HG03571 (cell line): ENCODE measurements around the gene STK10.

Source experiments
- ATAC-seq: cut with Tn5 transposase; IDR thresholded peaks from one replicate; pipeline ENCODE4 v1.9.1; 2021; ENCODE audit not compliant: unreplicated experiment

STK10 gene

DNA sequence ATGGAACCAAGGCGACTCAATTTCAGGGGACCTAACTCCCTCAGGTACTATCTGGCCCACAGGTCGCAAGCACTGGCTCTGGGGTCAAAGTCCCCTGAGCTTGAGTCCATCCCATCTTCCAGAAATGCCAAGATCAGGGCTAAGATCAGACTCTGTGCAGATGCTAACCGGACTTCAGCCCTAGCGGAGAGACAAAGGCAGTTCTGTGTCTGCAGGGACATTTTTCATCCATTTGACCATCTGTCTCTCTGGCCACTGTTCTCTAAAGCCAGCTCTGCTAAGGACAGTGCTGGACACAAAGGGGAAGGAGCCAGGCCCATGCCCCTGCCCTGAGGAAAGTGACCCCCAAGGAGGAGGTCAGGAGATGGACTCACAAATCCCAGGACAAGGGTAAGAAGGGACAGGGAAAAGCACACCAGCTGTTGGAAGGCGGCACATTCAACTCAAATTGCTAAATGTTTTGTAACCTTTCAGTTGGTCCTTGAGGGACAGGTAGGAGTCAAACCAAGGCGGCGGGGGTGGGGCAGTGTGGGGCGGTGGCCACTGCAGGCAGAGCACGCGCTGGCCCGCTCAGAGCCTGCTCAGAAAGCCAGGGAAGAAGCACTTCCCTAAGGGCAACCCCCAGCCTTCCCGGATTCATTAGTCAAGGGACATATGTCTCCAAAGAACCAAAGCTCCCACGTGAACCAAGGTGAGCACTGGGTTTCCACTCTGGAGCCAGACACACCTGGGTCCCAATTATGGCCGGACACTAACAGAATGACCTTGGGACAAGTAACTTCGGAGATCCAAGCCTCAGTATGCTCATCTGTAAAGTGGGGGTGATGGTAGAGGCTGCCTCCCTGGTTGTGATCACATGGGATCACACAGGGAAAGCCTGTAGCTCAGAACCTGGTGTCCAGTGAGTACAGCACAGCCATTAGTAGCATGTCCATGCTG is 42.8 kb downstream of the STK10 start:
- ATAC-seq = no peak

DNA sequence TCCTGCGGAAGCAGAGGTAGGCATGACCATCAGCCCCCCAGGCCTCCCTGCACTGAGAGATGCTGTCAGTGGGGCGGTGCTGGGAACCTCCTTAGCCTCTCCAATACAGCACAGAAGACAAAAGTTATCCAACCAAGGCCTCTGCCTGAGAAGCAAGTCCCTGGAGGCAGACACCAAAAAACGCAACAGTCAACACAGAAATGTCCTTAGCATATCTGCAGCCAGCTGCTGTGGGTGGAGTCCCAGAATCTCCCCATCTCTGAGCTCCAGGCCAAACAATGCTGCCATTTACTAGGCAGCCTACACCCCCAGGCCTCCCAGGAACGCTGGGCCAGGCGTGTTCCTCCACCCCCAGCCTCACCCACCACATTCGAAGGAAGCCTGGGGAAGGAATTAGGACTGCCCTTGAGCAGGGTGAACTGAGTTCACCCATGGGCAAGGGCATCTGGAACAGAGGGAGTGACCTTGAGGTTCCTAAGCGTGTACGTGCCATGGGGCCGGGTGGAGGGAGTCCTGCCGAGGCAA is 43.7 kb downstream of the STK10 start:
- ATAC-seq = no peak

DNA sequence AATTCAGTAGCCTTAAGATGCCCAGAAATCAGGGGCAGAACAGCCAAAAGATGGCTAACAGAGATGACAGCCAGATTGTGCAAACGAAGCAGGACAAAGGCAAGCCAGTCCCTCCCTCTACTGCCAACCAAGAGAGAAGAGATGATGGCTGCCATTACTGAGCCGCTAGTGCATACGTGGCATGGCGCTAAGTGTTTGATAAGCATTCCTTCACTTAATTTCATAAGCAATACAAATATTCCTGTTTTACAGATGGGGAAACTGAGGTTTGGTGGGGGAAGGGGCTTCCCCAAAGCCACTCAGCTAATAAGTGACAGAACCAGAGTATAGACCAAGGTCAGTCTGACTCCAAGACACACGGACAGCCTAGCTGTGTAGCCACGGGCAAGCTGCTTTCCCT is 44.1 kb downstream of the STK10 start:
- ATAC-seq = no peak

DNA sequence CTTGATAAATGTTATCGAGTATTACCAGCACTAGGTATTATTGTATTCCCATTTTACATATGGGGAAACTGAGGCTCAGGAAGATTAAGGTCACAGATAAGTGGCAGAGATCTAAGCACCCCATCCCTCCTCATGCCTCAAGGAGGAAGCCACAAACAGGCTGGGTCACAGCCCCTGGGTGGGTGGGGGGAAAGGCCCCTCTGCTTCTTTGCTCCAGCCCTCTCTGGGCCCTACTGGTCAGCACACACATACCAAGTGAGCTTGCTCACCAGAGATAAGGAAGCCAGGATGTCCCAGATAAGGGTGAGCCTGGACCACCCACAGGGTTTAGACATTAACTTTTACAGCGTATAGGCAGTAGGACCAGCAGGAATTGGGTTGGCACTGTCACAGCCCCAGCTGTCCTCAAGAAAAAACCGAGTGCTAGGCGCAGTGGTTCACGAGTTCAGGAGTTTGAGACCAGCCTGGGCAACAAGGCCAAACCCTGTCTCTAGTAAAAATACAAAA is 45.3 kb downstream of the STK10 start:
- no peak for ATAC-seq

DNA sequence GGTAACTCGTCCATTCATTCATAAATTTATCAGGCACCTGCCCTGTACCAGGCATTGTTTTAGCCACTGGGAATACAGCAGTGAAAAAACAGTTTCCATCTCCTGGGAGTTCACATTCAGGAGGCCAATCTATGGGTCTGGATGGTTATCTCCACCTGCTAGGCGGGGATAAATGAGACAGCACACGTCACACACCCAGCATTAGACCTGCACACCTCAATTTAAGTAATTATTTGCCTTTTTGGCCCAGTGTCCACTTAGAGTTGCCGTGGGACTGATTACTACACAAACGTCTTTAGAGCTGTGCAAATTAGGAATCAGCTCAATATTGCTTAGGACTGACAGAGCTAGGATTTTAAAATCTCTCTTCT is 46.1 kb downstream of the STK10 start:
- no peak for ATAC-seq

DNA sequence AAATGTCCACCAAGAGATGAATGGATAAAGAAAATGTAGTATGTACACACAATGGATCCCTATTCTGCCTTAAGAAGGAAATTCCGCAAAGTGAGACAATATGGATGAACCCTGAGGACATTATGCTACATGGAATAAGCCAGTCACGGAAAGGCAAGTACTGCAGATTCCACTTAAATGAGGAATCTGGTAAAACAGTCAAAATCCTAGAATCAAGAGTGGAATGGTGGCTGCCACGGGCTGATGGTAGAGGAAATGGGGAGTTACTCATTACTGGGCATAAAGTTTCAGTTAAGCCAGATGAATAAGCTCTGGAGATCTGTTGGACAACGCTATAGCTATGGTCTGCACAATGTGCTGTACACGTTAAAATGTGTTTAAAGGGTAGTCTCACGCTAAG is 47.2 kb downstream of the STK10 start:
- no peak for ATAC-seq

DNA sequence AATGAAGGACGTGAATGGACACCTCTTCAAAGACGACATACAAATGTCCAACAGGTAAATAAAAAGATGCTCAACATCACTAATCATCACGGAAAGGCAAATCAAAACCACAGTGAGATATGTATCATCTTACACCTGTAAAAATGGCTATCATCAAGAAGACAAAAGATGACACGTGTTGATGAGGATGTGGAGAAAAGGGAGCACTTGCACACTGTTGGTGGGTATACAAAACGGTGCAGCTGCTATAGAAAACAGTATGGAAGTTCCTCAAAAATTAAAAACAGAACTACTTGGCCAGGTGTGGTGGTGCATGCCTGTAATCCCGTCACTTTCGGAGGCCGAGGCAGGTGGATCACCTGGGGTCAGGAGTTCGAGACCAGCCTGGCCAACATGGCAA is 47.9 kb downstream of the STK10 start:
- no peak for ATAC-seq

DNA sequence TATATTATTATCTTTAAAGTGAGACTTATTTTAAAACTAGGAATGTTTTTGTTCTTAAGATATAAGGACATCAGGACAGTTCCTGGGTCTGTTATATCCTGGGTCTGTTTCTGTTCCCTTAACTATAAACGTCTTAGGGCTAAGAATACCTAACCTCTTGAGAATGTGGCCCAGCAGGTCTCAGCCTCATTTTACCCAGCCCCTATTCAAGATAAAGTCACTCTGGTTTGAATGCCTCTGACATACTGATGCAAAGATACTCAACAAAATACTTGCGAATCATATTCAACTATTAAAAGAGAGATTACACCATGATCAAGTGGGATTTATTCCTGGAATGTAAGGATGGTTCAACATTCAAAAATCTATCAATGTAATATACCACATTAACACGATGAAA is 51.0 kb downstream of the STK10 start:
- ATAC-seq = no peak

DNA sequence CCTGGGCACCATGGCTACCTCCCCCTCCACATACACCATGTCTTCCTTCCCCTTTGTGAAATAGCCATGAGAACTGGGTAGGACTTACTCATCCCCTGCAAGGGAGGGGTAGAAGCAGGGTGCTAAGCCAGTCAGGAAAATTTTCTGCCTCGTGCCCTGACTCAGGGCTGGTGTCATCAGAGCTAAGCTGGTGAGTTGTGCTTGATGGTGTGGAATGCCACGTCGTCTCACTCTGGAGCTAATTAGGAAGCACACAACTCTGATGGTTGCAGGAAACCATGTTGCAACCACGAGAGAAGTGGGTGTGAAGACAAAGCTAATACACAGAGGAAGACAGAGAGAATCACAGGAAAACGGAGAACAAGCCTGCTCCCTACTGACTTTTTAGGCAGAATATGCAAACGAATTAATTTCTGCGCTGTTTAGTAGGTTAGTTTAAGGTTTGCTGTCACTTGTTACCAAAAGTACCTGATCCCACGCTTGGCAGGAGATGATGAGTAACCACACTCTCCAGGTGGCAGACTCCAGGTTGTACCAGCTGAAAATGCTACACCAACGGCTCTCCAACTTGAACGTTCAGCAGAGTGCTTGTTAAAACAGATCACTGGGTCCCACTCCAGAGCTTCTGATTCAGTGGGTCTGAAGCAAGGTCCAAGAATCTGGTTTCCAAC is 54.5 kb downstream of the STK10 start:
- ATAC-seq = no peak

DNA sequence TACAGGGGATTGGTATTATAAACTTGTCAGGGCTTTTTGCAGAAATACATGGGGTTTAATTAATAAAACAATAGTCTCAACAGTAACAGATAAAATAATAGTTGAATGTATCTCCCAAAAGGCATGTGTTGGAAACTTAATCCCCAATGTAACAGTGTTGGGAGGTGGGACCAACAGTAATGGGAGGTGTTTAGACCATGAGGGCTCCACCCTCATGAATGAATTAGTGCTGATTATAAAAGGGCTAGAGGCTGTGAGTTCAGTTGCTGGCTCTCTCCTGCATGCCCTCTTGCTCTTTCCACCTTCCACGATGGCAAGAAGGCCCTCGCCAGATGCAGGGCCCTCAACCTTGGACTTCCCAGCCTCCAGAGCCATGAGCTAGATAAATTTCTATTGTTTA is 56.3 kb downstream of the STK10 start:
- no peak for ATAC-seq

DNA sequence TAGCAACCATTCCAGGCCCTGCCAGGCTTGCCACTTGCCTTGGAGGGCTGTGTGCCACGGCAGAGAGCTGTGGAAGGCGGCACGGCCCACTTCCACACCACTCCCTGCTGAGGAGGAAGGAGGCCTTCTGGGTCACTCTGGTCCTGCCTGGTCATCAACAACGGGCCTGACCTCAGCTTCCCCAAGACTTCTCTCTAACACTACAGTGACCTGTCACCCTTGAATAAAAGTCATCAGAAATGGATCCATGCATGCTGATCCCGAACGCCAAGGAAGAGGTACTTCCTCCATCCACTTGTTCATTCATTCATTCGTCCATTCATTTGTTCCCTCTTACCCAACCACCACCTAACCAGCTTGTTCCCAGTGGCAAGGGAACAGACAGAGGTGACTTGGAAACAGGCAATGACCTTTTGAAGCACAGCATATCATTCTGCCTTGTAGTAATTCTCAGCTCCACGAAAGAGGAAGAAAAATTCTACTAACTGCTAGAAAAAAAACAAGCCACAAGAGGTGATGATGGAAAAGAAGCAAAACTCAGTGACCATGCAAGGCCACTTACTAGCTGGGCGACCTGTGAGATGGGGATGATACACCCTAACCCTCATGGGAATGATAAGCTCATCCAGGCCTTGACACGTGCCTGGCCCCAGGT is 58.6 kb downstream of the STK10 start:
- ATAC-seq = no peak

DNA sequence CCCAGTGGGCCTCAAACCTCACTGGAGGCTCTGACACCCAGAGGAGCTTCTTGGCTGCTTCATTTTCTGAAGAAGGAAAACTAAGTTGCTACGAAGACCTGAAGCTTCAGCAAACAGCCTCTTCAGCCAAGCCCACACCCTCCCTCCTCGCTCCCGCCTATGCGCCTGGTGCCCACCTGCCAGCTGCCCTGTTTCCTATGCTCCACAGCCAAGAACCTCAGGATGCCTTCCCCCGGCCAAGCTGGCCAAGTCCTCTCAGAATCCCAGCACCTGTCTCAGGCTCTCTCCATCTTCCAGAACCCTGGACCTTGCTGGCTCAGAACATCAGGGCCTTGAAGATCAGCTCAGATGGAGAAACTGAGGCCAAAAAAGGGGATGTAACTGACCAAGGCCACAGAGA is 60.4 kb downstream of the STK10 start:
- no peak for ATAC-seq

DNA sequence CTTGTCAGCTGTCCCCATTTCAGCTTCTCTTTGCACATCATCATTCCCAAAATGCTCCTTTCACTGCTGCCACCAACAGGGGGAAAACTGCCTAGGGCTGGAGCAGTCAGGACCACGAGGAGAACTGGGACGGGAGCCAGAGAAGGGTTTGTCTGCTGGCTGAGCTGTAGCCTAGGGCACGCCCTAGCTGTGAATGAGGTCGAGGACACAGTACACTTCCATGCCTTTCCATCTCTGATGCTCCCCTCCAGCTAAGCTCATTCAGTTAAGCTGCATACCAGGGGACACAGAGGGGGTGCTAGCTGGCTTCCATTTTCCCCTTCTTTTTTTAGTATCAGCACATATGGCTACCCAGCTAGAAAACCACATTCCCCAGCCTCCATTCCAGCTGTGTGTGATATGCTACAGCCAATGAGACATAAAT is 64.7 kb downstream of the STK10 start:
- no peak for ATAC-seq

DNA sequence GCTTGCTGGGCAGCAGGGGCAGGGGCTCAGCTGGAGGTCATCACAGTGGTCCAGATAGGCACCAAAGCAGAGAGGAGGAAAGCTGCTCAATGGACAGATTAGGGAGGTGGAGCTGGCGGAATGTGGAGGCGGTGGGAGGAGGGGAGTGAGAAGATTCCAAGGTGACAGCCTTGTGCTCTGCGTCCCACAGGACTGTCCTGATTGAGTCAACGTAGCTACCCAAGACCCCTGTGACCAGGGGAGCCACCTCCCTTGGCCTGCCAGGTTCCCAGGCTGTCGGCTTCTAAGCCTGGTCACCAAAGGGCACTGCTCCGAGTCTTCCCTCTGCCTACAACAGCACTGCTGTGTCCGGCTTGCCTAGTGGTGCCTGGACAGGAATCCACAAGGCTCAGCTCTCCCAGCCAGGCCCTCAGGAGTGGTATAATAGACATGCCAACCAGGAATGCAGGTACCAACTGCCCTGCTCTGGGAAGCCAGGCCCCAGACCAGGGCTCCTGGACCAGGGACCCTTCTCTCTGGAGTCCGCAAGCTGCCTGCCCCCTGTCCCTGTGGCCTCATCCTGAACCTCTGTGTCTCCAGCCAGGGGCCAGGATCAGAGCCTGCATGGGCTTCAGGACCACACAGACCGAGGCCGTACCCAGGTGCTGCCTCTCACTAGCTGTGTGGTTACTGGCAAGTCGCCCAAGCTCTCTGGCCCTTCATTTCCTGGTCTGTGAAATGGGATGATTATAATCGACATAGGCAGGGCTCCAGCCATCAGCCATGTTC is 67.9 kb downstream of the STK10 start:
- no peak for ATAC-seq

DNA sequence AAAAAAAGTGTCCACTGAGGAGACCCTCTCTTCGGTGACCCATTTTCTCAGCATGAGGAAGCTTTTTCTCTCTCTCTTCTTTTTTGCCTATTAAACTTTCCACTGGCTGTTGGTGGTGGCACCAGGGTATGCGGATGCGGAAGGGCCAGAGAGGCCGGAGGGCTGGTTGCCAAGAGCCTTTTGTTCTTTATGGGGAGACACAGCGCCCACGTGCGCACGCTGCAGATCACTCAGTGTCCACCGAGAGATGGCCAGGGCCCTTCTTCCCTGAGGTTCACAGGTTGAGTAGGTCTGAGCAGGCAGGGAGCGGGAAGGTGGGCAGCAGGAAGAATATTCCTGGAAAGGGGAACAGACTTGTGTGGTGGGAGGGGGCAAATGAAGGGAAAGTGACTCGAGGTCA is 69.1 kb downstream of the STK10 start:
- ATAC-seq = no peak

DNA sequence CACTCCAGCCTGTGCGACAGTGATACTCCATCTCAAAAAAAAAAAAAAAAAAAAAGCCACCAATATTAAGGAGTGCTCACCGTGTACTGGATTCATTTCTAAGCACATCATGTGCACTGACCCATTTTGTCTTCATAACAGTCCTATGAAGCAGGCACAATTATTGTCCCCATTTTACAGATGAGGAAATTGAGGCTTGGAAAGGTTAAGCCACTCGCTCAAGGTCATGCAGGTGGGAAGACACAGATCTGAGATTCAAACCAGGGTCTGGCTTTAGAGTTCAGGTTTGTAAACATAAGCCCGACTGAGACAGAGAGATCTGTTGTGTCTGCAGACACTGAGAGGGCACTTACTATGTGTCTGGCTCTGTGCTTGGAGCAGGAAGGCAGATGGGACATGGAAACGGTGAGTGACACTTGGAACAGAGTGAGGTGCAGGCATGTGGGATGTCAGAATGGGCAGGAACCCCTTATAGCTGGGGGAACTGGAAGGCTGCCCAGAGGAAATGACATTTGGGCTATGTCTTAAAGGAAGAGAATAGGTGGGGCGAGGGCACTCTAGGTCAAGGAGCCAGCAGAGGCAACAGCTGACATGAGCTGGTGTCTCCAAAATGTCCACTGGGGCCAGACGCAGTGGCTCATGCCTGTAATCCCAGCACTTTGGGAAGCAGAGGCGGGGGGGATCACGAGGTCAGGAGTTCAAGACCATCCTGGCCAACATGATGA is 69.9 kb downstream of the STK10 start:
- ATAC-seq = no peak

DNA sequence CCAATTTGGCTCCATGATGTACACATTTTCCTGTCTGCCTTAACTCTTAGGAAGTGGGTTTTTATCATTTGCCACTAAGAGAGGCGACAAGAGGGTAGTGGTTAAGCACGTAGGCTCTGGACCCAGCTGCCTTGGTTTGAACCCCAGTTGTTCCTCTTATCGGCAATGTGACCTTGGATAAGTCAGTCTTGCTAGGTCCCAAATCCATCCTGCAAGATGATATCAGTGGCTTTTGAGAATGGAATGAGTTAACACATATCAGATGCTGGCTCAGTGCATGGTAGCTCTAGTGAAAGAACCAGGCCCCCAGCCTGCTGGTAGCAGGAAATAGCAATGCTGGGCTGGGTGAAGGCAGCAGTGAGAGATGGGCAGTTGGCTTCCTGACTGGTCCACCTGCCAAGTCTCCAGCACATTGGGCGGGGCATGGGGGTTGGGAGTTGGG is 72.5 kb downstream of the STK10 start:
- ATAC-seq = no peak

DNA sequence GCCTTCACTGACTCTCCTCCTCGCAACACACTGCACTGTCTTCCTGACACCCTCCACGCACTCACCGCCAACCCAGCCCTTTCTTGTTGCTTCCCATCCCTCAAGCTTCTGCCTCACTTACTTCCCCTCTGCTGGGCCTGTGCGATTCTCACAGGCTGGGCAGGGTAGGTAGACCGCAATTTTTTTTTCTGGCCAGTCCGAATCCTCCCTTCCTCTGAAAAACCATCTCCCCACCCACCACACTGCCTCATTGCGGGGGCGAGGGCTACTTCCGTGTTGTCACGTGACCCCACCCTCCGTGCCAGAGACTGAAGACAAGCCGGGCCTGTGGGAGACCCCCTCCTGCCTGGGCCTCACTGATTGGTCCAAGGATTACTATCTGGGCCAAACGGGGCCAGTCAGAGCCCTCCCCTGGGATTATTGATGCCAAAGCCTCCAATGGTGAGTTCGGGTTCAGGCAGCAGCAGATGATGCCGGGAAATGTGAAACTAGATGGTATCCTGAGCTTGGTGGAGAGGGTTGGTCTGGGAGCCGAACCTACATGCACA is 73.1 kb downstream of the STK10 start:
- ATAC-seq = peak; percentile 58

DNA sequence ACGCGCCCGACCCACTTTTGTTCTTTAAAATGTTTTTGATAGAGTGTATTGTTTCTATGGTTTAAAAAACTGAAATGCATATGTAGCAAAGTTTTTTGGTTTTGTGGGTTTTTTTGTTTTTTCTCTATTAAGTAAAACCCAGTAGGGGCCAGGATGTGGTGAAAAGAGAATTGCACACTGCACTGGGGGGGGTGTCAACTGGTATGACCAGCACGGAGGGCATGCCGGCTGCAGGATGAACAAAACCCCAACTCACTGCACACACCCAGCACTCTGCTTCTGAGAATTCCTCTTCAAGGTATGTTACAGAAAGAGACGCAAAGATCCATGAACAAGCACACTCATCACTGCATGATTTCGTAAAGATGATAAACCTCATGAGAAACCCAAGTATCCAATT is 75.0 kb downstream of the STK10 start:
- ATAC-seq = no peak

DNA sequence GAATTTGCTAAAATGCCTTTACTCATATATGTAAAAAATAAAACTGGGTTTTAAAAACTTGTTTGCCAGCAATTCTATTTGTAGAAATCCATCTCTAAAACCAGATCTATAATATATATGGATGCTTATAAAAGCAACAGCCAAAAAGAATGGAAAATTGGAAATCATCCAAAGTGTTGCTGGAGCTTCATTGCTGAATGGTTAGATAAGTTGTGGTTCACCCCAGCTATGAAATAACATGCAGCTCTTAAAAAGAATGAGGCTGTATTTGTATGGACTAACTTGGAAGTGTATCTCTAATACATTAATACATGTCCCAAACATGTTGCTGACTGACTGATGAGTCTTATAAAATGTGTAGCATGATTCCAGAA is 76.2 kb downstream of the STK10 start:
- no peak for ATAC-seq
